Epidermal melanocyte (primary cell): ENCODE data around the gene MXI1.
A peak's percentile ranks its signal among the peaks of the same experiment; 100 is the strongest.
"Not testable (repeated sequence)": the region's sequence is repeated elsewhere in the genome, so short reads cannot be mapped to it uniquely, and the experiment has no call there.

Experiments
- DNase-seq: peaks from one replicate; pipeline ENCODE4 v3.0.0; 2011; ENCODE audit warnings: low spot score; ENCODE audit not compliant: insufficient read length

The MXI1 gene

GRCh38 chr10:110181451-110181850 is 26.0 kb upstream of the MXI1 start:
- DNase-seq = no peak

- no peak for DNase-seq
Observed at GRCh38 chr10:110181911-110182310, 25.5 kb upstream of the MXI1 start.

- DNase-seq = no peak
Observed at GRCh38 chr10:110184398-110184797, 23.0 kb upstream of the MXI1 start.

GRCh38 chr10:110185646-110186182 is 21.7 kb upstream of the MXI1 start:
- DNase-seq = not testable (repeated sequence)

- DNase-seq = no peak
Observed at GRCh38 chr10:110190170-110190569, 17.2 kb upstream of the MXI1 start.

GRCh38 chr10:110192552-110192951 is 14.9 kb upstream of the MXI1 start:
- DNase-seq = no peak

GRCh38 chr10:110200503-110200902 is 6.9 kb upstream of the MXI1 start:
- DNase-seq = no peak

- not testable (repeated sequence) for DNase-seq
Observed at GRCh38 chr10:110201046-110201445, 6.4 kb upstream of the MXI1 start.

- no peak for DNase-seq
Observed at GRCh38 chr10:110203500-110204455, 3.6 kb upstream of the MXI1 start.

GRCh38 chr10:110205051-110205675 is 2.2 kb upstream of the MXI1 start:
- DNase-seq = no peak

GRCh38 chr10:110207805-110208613 is 604 bp downstream of the MXI1 start:
- no peak for DNase-seq

- DNase-seq = peak; percentile 34
Observed at GRCh38 chr10:110208614-110209453, 1.4 kb downstream of the MXI1 start.

- DNase-seq = peak; percentile 33
Observed at GRCh38 chr10:110209454-110209925, 2.1 kb downstream of the MXI1 start.

GRCh38 chr10:110209926-110210673 is 2.7 kb downstream of the MXI1 start:
- DNase-seq = peak; percentile 33

- peak; percentile 100 for DNase-seq
Observed at GRCh38 chr10:110210674-110211464, 3.5 kb downstream of the MXI1 start.

GRCh38 chr10:110211465-110211843 is 4.0 kb downstream of the MXI1 start:
- no peak for DNase-seq

- no peak for DNase-seq
Observed at GRCh38 chr10:110212119-110213006, 5.0 kb downstream of the MXI1 start.

- no peak for DNase-seq
Observed at GRCh38 chr10:110214371-110214826, 7.0 kb downstream of the MXI1 start.
